ENCODE results near the gene HOMER2. TPM values are rescaled to one million over a fixed set of nuclear protein-coding genes. Genes with fewer than 3 reads are reported as not detected.
A peak's percentile ranks its signal among the peaks of the same experiment; 100 is the strongest.

The HOMER2 gene
- total RNA-seq, 4 donors from 2014 or later = 0.40 to 25.1 (median 6.1) TPM

- in situ Hi-C loops (cut with MboI; ENCODE audit: low pct_ligation_motif_present in 1 of 4, low pct_unique_long_range_greater_than_20kb in 1 of 4, low sequenced_read_pairs in 3 of 4) = no loop called here
- Histone ChIP-seq H3K4me1 (peaks cover 8 to 18% (median 13%) of the 10 kb centered on the region in 4 donors), H3K4me3 (peak overlapping the region; percentile 56 to 91 (median 69)), H3K36me3 (peaks cover 0 to 10% (median 5%) of the 10 kb centered on the region in 4 donors), H3K9me3 (no peaks in the 10 kb centered on the region), H3K27me3 (no peaks in the 10 kb centered on the region), H3K27ac (peak overlapping the region; percentile 70 to 84 (median 80))
- no peak for DNase-seq
- no peak for TF ChIP-seq CTCF (IDR thresholded peaks at IDR 0.05)
- TF ChIP-seq EP300 (IDR thresholded peaks at IDR 0.05; ENCODE audit: low read depth) = no peak
- no peak for TF ChIP-seq POLR2A (IDR thresholded peaks at IDR 0.05)
- no peak for TF ChIP-seq POLR2AphosphoS5 (IDR thresholded peaks at IDR 0.05)
- intact Hi-C loops (cut with DNase I; ENCODE audit: low total_unique reads) = no loop called here
- WGBS, 2 donors (ENCODE audit: low coverage in 1 of 2) = 0 to 3% methylated on average over 6 to 12 of the region's 12 CpGs
Measured at GRCh38 chr15:82986442-82986780, 33.9 kb upstream of the HOMER2 start.

- WGBS, 2 donors (ENCODE audit: low coverage in 1 of 2) = 7 to 12% methylated on average over 11 to 23 of the region's 45 CpGs
Measured at GRCh38 chr15:82985688-82986441, 33.3 kb upstream of the HOMER2 start, which contains the start of gene RAMAC. TSS of gene RAMAC (plus strand) at chr15:82986210. CDS start at chr15:82989019, 2,809 bp downstream.

GRCh38 chr15:82980981-82981380, 28.5 kb upstream of the HOMER2 start:
- Histone ChIP-seq H3K36me3 (no peaks in the 10 kb centered on the region), H3K27ac (no peak overlapping the region), H3K4me3 (no peak overlapping the region), H3K27me3 (no peaks in the 10 kb centered on the region), H3K4me1 (peaks cover 0 to 7% (median 6%) of the 10 kb centered on the region in 4 donors), H3K9me3 (no peaks in the 10 kb centered on the region)
- intact Hi-C loops (cut with DNase I; ENCODE audit: low total_unique reads) = no loop called here
- WGBS, 2 donors (ENCODE audit: low coverage in 1 of 2) = 38 to 77% methylated on average over 1 to 2 of the region's 2 CpGs
- no peak for DNase-seq
- no peak for TF ChIP-seq POLR2AphosphoS5 (IDR thresholded peaks at IDR 0.05)
- no peak for TF ChIP-seq POLR2A (IDR thresholded peaks at IDR 0.05)
- no peak for TF ChIP-seq EP300 (IDR thresholded peaks at IDR 0.05; ENCODE audit: low read depth)
- TF ChIP-seq CTCF (IDR thresholded peaks at IDR 0.05) = no peak
- in situ Hi-C loops (cut with MboI; ENCODE audit: low pct_ligation_motif_present in 1 of 4, low pct_unique_long_range_greater_than_20kb in 1 of 4, low sequenced_read_pairs in 3 of 4) = no loop called here

More at GRCh38 chr15:82985688-82986441, 33.3 kb upstream of the HOMER2 start, which contains the start of gene RAMAC:
- in situ Hi-C loops (cut with MboI; ENCODE audit: low pct_ligation_motif_present in 1 of 4, low pct_unique_long_range_greater_than_20kb in 1 of 4, low sequenced_read_pairs in 3 of 4) = no loop called here
- Histone ChIP-seq H3K4me1 (peaks cover 8 to 18% (median 13%) of the 10 kb centered on the region in 4 donors), H3K36me3 (peaks cover 0 to 7% (median 5%) of the 10 kb centered on the region in 4 donors), H3K4me3 (peak within 1 kb of the TSS; percentile 56 to 91 (median 69)), H3K27ac (peak within 1 kb of the TSS; percentile 70 to 84 (median 80)), H3K27me3 (no peaks in the 10 kb centered on the region), H3K9me3 (no peaks in the 10 kb centered on the region)
- TF ChIP-seq POLR2AphosphoS5 (IDR thresholded peaks at IDR 0.05) = peak; percentile 52 to 77 (median 71)
- no peak for TF ChIP-seq CTCF (IDR thresholded peaks at IDR 0.05)
- peak; percentile 52 for TF ChIP-seq POLR2A (IDR thresholded peaks at IDR 0.05)
- intact Hi-C loops (cut with DNase I; ENCODE audit: low total_unique reads) = no loop called here
- DNase-seq = peak; percentile 93

- Histone ChIP-seq H3K9me3 (no peaks in the 10 kb centered on the region), H3K4me3 (no peak overlapping the region), H3K27me3 (no peaks in the 10 kb centered on the region), H3K27ac (no peak overlapping the region), H3K4me1 (no peaks in the 10 kb centered on the region), H3K36me3 (no peaks in the 10 kb centered on the region)
- DNase-seq = no peak
- TF ChIP-seq POLR2AphosphoS5 (IDR thresholded peaks at IDR 0.05) (no peak), EP300 (IDR thresholded peaks at IDR 0.05; ENCODE audit: low read depth) (no peak), POLR2A (IDR thresholded peaks at IDR 0.05) (no peak), CTCF (IDR thresholded peaks at IDR 0.05) (no peak)
- in situ Hi-C loops (cut with MboI; ENCODE audit: low pct_ligation_motif_present in 1 of 4, low pct_unique_long_range_greater_than_20kb in 1 of 4, low sequenced_read_pairs in 3 of 4) (no loop called here), intact Hi-C loops (cut with DNase I; ENCODE audit: low total_unique reads) (no loop called here)
- WGBS, 2 donors (ENCODE audit: low coverage in 1 of 2) = 94 to 100% methylated on average over 1 of the region's 1 CpG
Measured at GRCh38 chr15:82979726-82980125, 27.2 kb upstream of the HOMER2 start.
